Mucosa of descending colon (tissue), 3 donors: Measurements from ENCODE around the gene VEZF1. TPM values are rescaled to one million over a fixed set of nuclear protein-coding genes. Genes with fewer than 3 reads are reported as not detected.
A peak's percentile ranks its signal among the peaks of the same experiment; 100 is the strongest.

ENCODE experiments used
- ATAC-seq: fragments of 200-7000 bp; cut with Tn5 transposase; one replicate; pipeline ENCODE4 v1.9.1; 2020; ENCODE audit warnings: mild to moderate bottlenecking, moderate library complexity
- DNase-seq, 3 donors: peaks; one replicate each; pipeline ENCODE4 v3.0.0-alpha.2; 2020
- H3K36me3 ChIP-seq: fragments of 200-600 bp; one replicate; pipeline ENCODE4 v1.8.0; 2021; ENCODE audit warnings: low read depth, mild to moderate bottlenecking
- H3K4me1 ChIP-seq: fragments of 200-600 bp; one replicate; pipeline ENCODE4 v1.8.0; 2021; ENCODE audit warnings: low read depth, mild to moderate bottlenecking
- H3K4me3 ChIP-seq: fragments of 200-600 bp; one replicate; pipeline ENCODE4 v1.8.0; 2021; ENCODE audit warnings: mild to moderate bottlenecking
- H3K9me3 ChIP-seq: fragments of 200-600 bp; one replicate; pipeline ENCODE4 v1.8.0; 2021; ENCODE audit warnings: mild to moderate bottlenecking
- intact Hi-C, 2 donors: fragments of 100-400 bp; cut with DNase I in 1 of 2; cut with micrococcal nuclease in 1 of 2; formaldehyde crosslinking; loops; one replicate each; pipeline versions ENCODE4 v1.11.0 to v1.11.1; 2022; cut with DNase I, micrococcal nuclease
- total RNA-seq, 3 donors: library from RNA; stranded (reverse); fragmentation: NEBNext Ultra II Directional in 2 of 3; extraction: Animal tissue kit (Norgen Biotek cat#: 25700) in 2 of 3; gene quantifications; one replicate each; pipeline versions ENCODE4 v1.2.1 to v1.2.4, GENCODE V29; 2021 to 2023
- TF ChIP-seq, protein P1 (sequence below): fragments of 200-600 bp; IDR thresholded peaks from one replicate; pipeline ENCODE4 v1.8.0; 2022; ENCODE audit warnings: antibody characterized with exemption, mild to moderate bottlenecking
- donor health status: DM: no; HTN: no; CAD: no; lungs with moderate emphysema.
- donor health status: DM: no; HTN: no; CAD: no.
- donor health status: DM: no; HTN: yes; CAD: no.

The VEZF1 gene
- total RNA-seq, 3 donors from 2014 or later = 48.1 to 107 (median 48.9) TPM

DNA sequence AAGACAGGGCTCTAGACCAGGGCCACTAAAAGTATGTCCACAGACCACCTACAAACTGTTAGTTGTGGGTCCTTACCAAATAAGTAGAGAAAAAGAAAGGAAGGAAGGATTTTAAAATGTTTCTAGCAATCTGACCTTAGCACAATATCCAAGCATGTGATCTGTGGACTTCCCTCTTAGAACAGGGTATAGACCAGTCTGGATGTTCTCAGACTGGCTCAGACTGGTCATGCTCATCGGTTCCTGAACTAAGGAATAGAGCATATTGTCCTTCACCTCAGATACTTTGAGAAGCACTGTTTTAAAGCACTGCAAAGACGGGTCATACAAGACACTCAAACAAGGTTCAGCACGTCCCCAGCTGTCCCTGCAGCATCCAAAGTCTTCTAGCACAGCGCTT, 58.7 kb downstream of the VEZF1 start:
- Histone ChIP-seq H3K4me1 (peaks cover 14% of the 10 kb centered on the region), H3K4me3 (no peak overlapping the region), H3K36me3 (no peaks in the 10 kb centered on the region), H3K9me3 (no peaks in the 10 kb centered on the region)
- ATAC-seq (peak; percentile 15), DNase-seq (no peak)
- TF ChIP-seq, protein P1, sequence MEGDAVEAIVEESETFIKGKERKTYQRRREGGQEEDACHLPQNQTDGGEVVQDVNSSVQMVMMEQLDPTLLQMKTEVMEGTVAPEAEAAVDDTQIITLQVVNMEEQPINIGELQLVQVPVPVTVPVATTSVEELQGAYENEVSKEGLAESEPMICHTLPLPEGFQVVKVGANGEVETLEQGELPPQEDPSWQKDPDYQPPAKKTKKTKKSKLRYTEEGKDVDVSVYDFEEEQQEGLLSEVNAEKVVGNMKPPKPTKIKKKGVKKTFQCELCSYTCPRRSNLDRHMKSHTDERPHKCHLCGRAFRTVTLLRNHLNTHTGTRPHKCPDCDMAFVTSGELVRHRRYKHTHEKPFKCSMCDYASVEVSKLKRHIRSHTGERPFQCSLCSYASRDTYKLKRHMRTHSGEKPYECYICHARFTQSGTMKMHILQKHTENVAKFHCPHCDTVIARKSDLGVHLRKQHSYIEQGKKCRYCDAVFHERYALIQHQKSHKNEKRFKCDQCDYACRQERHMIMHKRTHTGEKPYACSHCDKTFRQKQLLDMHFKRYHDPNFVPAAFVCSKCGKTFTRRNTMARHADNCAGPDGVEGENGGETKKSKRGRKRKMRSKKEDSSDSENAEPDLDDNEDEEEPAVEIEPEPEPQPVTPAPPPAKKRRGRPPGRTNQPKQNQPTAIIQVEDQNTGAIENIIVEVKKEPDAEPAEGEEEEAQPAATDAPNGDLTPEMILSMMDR = no peak
- intact Hi-C loops = no loop called here

GRCh38 chr17:57928928-57929327, 59.1 kb downstream of the VEZF1 start:
- intact Hi-C loops = no loop called here
- no peak for DNase-seq

GRCh38 chr17:57927048-57927723, 60.9 kb downstream of the VEZF1 start:
- H3K9me3 ChIP-seq = no peaks in the 10 kb centered on the region
- H3K36me3 ChIP-seq = no peaks in the 10 kb centered on the region
- intact Hi-C loops = no loop called here
- peak in 1 of 3 donors; percentile 62 for DNase-seq
- ATAC-seq = peak; percentile 90
- TF ChIP-seq, protein P1 = no peak
- no peak overlapping the region for H3K4me3 ChIP-seq
- peaks cover 23% of the 10 kb centered on the region for H3K4me1 ChIP-seq

More at GRCh38 chr17:57928928-57929327, 59.1 kb downstream of the VEZF1 start:
- Histone ChIP-seq H3K9me3 (no peaks in the 10 kb centered on the region), H3K4me1 (peaks cover 14% of the 10 kb centered on the region), H3K4me3 (no peak overlapping the region), H3K36me3 (no peaks in the 10 kb centered on the region)
- TF ChIP-seq, protein P1 = no peak
- no peak for ATAC-seq

GRCh38 chr17:57926723-57927047, 61.4 kb downstream of the VEZF1 start:
- TF ChIP-seq, protein P1 = no peak
- ATAC-seq = peak; percentile 5
- peaks cover 28% of the 10 kb centered on the region for H3K4me1 ChIP-seq
- no peaks in the 10 kb centered on the region for H3K9me3 ChIP-seq
- no peak for DNase-seq
- no peak overlapping the region for H3K4me3 ChIP-seq
- no peaks in the 10 kb centered on the region for H3K36me3 ChIP-seq
- intact Hi-C loops = no loop called here

GRCh38 chr17:57925361-57925990, 62.6 kb downstream of the VEZF1 start:
- intact Hi-C loops = no loop called here
- H3K4me1 ChIP-seq = peaks cover 34% of the 10 kb centered on the region
- no peaks in the 10 kb centered on the region for H3K36me3 ChIP-seq
- no peaks in the 10 kb centered on the region for H3K9me3 ChIP-seq
- no peak overlapping the region for H3K4me3 ChIP-seq
- no peak for DNase-seq
- TF ChIP-seq, protein P1 = no peak
- ATAC-seq = no peak
